ENCODE data around the gene HSD17B1. TPM values are rescaled to one million over a fixed set of nuclear protein-coding genes. Genes with fewer than 3 reads are reported as not detected.

The HSD17B1 gene
- total and polyA plus RNA-seq, 2 of the 4 experiments (the other 2 are of a cell fraction): 0.72 to 1.4 TPM

- Histone ChIP-seq H3K27ac (ENCODE audit: insufficient read depth, low read length) (no peak overlapping the region), H4K5ac (ENCODE audit: low read depth, low read length) (no peak overlapping the region), H2BK15ac (ENCODE audit: low read depth, low read length) (no peak overlapping the region), H3K27me3 (ENCODE audit: control insufficient read depth, insufficient read depth, low read length) (no peaks in the 10 kb centered on the region), H2BK120ac (ENCODE audit: low read depth, low read length) (no peak overlapping the region), H3K18ac (ENCODE audit: low read depth, low read length) (no peak overlapping the region), H3K4me2 (ENCODE audit: low read depth, low read length) (no peak overlapping the region), H3K36me3 (ENCODE audit: control insufficient read depth, insufficient read depth, low read length) (peaks cover 49% of the 10 kb centered on the region), H2AK9ac (replicated peaks; ENCODE audit: low read depth, low read length, poor library complexity) (peak overlapping the region; percentile 25), H3K9me1 (ENCODE audit: insufficient read depth, low read length) (peaks cover 11% of the 10 kb centered on the region), H2BK5ac (ENCODE audit: low read depth, low read length, poor library complexity, severe bottlenecking) (no peak overlapping the region), H3K9me3 (ENCODE audit: control insufficient read depth, insufficient read depth, low read length) (no peaks in the 10 kb centered on the region), H3K4me1 (ENCODE audit: control insufficient read depth, insufficient read depth, low read length) (peaks cover 3% of the 10 kb centered on the region; the same call in 1 of the 2 replicates), H3K14ac (replicated peaks; ENCODE audit: low read depth, low read length) (no peak overlapping the region), H2AFZ (replicated peaks; ENCODE audit: low read length, poor library complexity) (no peak overlapping the region), H3K56ac (ENCODE audit: extremely low read depth, insufficient read depth, low read length) (no peak overlapping the region), H4K20me1 (ENCODE audit: insufficient read depth, low read length) (no peaks in the 10 kb centered on the region), H3K9ac (ENCODE audit: low read depth, low read length) (no peak overlapping the region), H4K8ac (ENCODE audit: low read depth in 2 of 2, low read length in 2 of 2) (no peak overlapping the region), H3K79me1 (ENCODE audit: low read depth in 1 of 2, low read length in 2 of 2) (peaks cover 3 to 11% of the 10 kb centered on the region in 2 experiments; a peak in 3 of 4 replicates), H2BK20ac (ENCODE audit: low read depth, low read length) (no peak overlapping the region), H3K4ac (ENCODE audit: low read depth, low read length) (no peak overlapping the region), H3K4me3 (ENCODE audit: insufficient read depth, low read depth, low read length) (no peak overlapping the region), H3K23ac (ENCODE audit: low read depth, low read length) (no peak overlapping the region), H4K91ac (ENCODE audit: insufficient read depth, low read depth, low read length) (no peak overlapping the region), H2AK5ac (ENCODE audit: low read depth, low read length) (no peak overlapping the region)
- no peak for TF ChIP-seq MAFK (IDR thresholded peaks at IDR 0.05; ENCODE audit: low read depth, low read length)
- TF ChIP-seq MXI1 (IDR thresholded peaks at IDR 0.05; ENCODE audit: borderline replicate concordance, low read depth, low read length): no peak
- no peak for TF ChIP-seq FOS (IDR thresholded peaks at IDR 0.05; ENCODE audit: low read depth, low read length)
- in situ Hi-C loops (cut with MboI; ENCODE audit: low sequenced_read_pairs): no loop called here
- intact Hi-C loops (cut with micrococcal nuclease): no loop called here
- DNase-seq: no peak
- no TSS peak for BruUV-seq (replicated peaks)
- 94% methylated on average over 32 of the region's 39 CpGs; no CpG with 5 or more reads in 1 of the 2 experiments for WGBS, 2 experiments (ENCODE audit: extremely low coverage in 2 of 2, insufficient read length in 1 of 2)
- dilution Hi-C loops (cut with HindIII; ENCODE audit: low sequenced_read_pairs, unreplicated experiment): no loop called here
- ChIA-PET POLR2A (ENCODE audit: unreplicated experiment) (no interaction called here), CTCF (no interaction called here)
- no peak for ATAC-seq (ENCODE audit: low read depth)
Observed at GRCh38 chr17:42543190-42544079, 9.3 kb upstream of the HSD17B1 start.

All from IMR-90 (cell line).